AG09319 (cell line): ENCODE results near the gene DOLK.

Source experiments
- DNase-seq: peaks from one replicate; pipeline ENCODE4 v3.0.0-alpha.2; 2010; ENCODE audit warnings: low read depth; ENCODE audit errors: extremely low read depth
- TF ChIP-seq, protein P1 (sequence below): IDR thresholded peaks from 2 replicates; pipeline ENCODE4 v1.5.1; 2011; ENCODE audit warnings: low read depth, mild to moderate bottlenecking, inconsistent platforms, low read length, moderate library complexity

DOLK gene

DNA sequence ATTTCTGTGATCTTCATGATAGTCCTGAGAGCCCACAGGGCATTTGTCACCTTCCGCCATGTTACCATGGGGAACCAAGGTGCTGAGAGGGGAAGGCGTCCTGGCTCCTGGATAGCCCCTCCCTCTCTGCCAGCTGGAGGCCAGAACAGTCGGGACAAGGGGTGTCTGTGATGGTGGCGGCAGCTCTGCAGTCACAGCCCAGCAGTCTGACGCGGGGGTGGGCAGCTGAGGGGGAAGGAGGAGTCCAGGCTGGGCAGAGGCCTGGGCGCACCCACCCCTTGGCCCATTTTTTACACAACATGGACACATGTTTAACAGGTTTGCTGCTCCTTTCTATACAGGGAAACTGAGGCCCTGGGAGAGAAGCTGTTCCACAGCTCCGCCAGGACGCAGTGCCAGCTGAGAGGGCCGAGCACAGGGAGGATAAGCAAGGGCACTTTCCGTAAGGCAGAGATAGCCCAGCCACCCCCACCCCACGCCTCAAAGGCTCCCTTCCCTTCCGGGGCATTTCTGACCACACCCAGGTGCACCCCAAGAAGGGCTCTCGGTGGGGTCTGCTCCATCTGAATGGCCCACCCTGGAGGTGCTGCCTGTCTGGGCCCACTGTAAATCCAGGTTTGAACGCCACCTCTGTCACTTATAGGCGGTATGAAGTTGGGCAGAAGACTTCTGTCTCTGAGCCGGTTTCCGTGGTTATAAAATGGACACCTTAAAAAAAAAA, 48.4 kb downstream of the DOLK start:
- TF ChIP-seq, protein P1, sequence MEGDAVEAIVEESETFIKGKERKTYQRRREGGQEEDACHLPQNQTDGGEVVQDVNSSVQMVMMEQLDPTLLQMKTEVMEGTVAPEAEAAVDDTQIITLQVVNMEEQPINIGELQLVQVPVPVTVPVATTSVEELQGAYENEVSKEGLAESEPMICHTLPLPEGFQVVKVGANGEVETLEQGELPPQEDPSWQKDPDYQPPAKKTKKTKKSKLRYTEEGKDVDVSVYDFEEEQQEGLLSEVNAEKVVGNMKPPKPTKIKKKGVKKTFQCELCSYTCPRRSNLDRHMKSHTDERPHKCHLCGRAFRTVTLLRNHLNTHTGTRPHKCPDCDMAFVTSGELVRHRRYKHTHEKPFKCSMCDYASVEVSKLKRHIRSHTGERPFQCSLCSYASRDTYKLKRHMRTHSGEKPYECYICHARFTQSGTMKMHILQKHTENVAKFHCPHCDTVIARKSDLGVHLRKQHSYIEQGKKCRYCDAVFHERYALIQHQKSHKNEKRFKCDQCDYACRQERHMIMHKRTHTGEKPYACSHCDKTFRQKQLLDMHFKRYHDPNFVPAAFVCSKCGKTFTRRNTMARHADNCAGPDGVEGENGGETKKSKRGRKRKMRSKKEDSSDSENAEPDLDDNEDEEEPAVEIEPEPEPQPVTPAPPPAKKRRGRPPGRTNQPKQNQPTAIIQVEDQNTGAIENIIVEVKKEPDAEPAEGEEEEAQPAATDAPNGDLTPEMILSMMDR, result no peak
- DNase-seq, result no peak

DNA sequence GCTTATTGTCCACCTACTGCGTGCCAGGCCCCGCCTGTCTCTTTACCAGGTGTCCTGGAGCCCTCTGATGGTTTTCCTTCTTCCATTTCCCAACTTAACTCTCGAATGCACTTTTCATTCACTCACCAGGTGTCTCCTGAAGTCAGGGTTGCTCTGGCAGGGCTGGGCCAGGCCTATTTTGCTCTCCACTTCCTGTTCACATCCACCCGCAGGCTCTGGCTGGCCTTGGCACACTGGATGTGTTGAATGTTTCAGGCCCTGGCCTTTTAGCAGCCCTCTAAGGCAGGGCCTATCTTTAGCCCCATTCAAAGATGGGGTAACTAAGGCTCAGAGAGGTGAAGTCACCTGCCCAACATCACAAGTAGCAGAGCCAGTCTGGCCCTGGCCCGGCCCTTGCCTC, 49.0 kb downstream of the DOLK start:
- TF ChIP-seq, protein P1, result no peak
- DNase-seq, result no peak

DNA sequence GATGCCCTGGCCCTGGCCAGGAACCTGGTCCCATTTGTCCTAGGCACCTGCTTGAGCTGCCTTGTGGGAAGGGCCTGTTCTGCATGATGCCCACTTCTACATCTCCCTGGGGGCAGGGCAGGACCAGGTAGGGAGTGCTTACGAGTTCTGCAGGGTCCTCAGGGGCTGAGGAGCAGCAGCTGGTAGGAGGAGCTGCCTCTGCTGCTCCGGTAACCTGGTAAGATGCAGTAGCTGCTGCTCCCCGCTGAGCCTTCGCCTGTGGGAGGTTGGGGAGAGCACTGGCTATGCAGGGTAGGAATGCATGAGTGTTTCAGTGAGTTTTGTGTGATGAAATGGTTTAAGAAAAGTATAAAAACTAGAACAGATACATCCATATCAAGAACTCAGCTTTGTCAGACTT, 51.8 kb downstream of the DOLK start:
- TF ChIP-seq, protein P1, result no peak
- DNase-seq, result no peak
